ENCODE measurements around the gene GGPS1. TPM values are rescaled to one million over a fixed set of nuclear protein-coding genes. Genes with fewer than 3 reads are reported as not detected.
A peak's percentile ranks its signal among the peaks of the same experiment; 100 is the strongest.

GGPS1 gene
- total and polyA plus RNA-seq, 2 of the 8 experiments (the other 6 are each of a cell fraction or from before 2014, with no cell fraction given) = 20.9 to 43.6 TPM

GRCh38 chr1:235331401-235331800 is 3.0 kb downstream of the GGPS1 start:
- Histone ChIP-seq H2BK15ac (ENCODE audit: low read length) (no peak overlapping the region), H3K23me2 (ENCODE audit: low read depth, low read length) (peaks cover 5% of the 10 kb centered on the region), H3K79me1 (ENCODE audit: low read depth, low read length) (no peaks in the 10 kb centered on the region), H4K91ac (replicated peaks; ENCODE audit: insufficient read length, low read length) (no peak overlapping the region), H4K20me1 (replicated peaks in 1 of 2; ENCODE audit: control insufficient read depth in 1 of 2, insufficient read depth in 2 of 2, low read length in 2 of 2) (peaks cover 0 to 3% of the 10 kb centered on the region in 2 experiments), H3K9ac (replicated peaks in 1 of 4; ENCODE audit: extremely low read depth in 1 of 4, low read depth in 3 of 4, low read length in 3 of 4) (no peak overlapping the region), H2BK120ac (replicated peaks; ENCODE audit: low read depth, low read length) (no peak overlapping the region), H3K4me2 (ENCODE audit: insufficient read depth in 1 of 2, low read depth in 2 of 2, low read length in 2 of 2) (peak overlapping the region; percentile 26 to 52; a peak in 2 of 4 replicates), H2BK20ac (ENCODE audit: low read length) (no peak overlapping the region), H4K5ac (ENCODE audit: insufficient read length, low read depth, low read length) (no peak overlapping the region), H3K9me3 (ENCODE audit: insufficient read depth in 2 of 2, low read depth in 1 of 2, low read length in 1 of 2) (no peaks in the 10 kb centered on the region), H3K36me3 (ENCODE audit: control insufficient read depth in 2 of 4, insufficient read depth in 4 of 4, low read length in 3 of 4) (peaks cover 0 to 12% (median 2%) of the 10 kb centered on the region in 4 experiments; a peak in 2 of 8 replicates), H3K18ac (ENCODE audit: extremely low read depth, low read length) (no peak overlapping the region), H3K4me1 (replicated peaks in 1 of 4; ENCODE audit: control insufficient read depth in 3 of 4, insufficient read depth in 4 of 4, low read length in 3 of 4) (peaks cover 0 to 3% (median 1%) of the 10 kb centered on the region in 4 experiments; a peak in 3 of 7 replicates), H3K4ac (replicated peaks; ENCODE audit: insufficient read length, low read depth, low read length) (no peak overlapping the region), H2BK5ac (ENCODE audit: low read depth, low read length) (no peak overlapping the region), H3K56ac (replicated peaks; ENCODE audit: insufficient read length, low read depth, low read length) (no peak overlapping the region), H4K8ac (ENCODE audit: extremely low read depth, insufficient read depth, low read length) (no peak overlapping the region), H3K27ac (ENCODE audit: low read depth, low read length) (no peak overlapping the region), H2AK5ac (ENCODE audit: low read depth, low read length) (no peak overlapping the region), H3K14ac (ENCODE audit: insufficient read length) (no peak overlapping the region), H2BK12ac (ENCODE audit: low read depth, low read length) (no peak overlapping the region), H3K27me3 (replicated peaks in 1 of 4; ENCODE audit: control insufficient read depth in 3 of 4, extremely low read depth in 1 of 4, insufficient read depth in 3 of 4, low read length in 3 of 4) (no peaks in the 10 kb centered on the region), H2AFZ (ENCODE audit: low read length) (no peak overlapping the region), H3K79me2 (ENCODE audit: control insufficient read depth in 1 of 2, insufficient read depth in 2 of 2, low read length in 2 of 2) (peaks cover 5 to 78% of the 10 kb centered on the region in 2 experiments; a peak in 3 of 4 replicates), H3K23ac (ENCODE audit: insufficient read length) (no peak overlapping the region), H3K4me3 (ENCODE audit: extremely low read depth in 1 of 4, insufficient read depth in 2 of 4, low read depth in 3 of 4, low read length in 4 of 4) (peak overlapping the region in 1 of 4 experiments; percentile 82; a peak in 2 of 8 replicates)
- TF ChIP-seq SP2 (IDR thresholded peaks at IDR 0.05; ENCODE audit: low read length) = no peak
- FAIRE-seq (no peak), DNase-seq (ENCODE audit: low read depth in 1 of 2, low spot score in 2 of 2) (no peak)
- POLR2A ChIA-PET (ENCODE audit: partially characterized antibody) = interaction anchor here (0.6 to 6.8 kb wide), 4 partner anchors 10 to 92 kb away, joined by 3 to 39 read pairs (median 4); no protein-coding TSS in a partner anchor
- WGBS, 2 experiments (ENCODE audit: extremely low coverage in 1 of 2, insufficient coverage in 1 of 2, insufficient read length in 1 of 2, insufficient replicate concordance in 2 of 2, low coverage in 1 of 2, low lambda C conversion rate in 2 of 2, missing lambda C conversion rate in 1 of 2) = 87% methylated on average over 3 of the region's 3 CpGs; no CpG with 5 or more reads in 1 of the 2 experiments
- CTCF ChIA-PET (ENCODE audit: partially characterized antibody) = interaction anchor here (0.6 to 5.1 kb wide), 6 partner anchors 19 to 530 kb away, joined by 3 to 34 read pairs (median 3); no protein-coding TSS in a partner anchor

Data from H1 (cell line).